ENCODE results near the gene ZBTB47.

Gene ZBTB47

DNA sequence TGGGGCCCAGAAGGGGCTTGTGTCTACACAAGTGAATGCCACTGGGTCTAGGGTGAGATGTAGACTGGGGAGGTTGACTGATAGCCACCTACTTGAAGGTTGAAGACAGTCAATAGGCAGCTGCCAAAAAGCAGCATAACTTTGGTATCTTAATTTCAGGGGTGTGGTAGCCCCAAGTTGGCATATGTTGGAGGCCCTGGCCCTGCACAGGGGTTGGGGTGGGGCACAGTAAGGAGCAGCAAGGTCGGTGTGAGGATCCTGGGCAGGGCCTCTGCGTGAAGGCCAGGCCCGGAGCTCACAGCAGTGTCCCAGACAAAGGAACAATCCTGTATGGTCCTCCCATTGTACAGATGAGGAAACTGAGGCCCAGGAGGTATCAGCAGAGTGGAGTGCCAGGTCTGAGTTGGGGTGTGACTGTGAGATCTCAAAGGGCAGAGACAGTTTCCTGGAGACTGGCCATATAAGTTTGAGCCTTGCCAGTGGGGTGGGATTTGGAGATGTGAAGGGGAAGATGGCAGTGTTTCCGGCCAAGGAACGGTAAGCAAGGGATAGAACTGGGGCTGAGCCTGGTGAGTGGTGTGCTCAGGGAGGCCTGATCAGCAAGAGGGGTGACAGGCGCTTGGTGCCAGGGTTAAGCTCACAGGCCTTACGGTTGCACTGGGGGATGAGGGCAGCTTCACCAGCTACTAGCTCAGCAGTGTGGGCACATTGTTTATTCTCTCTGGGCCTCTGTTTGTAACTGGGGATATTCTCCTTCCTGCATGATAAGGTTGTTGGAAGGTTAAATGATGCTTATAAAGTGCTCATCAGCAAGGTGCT lies 33.5 kb downstream of the ZBTB47 start:
- no peak for DNase-seq

DNA sequence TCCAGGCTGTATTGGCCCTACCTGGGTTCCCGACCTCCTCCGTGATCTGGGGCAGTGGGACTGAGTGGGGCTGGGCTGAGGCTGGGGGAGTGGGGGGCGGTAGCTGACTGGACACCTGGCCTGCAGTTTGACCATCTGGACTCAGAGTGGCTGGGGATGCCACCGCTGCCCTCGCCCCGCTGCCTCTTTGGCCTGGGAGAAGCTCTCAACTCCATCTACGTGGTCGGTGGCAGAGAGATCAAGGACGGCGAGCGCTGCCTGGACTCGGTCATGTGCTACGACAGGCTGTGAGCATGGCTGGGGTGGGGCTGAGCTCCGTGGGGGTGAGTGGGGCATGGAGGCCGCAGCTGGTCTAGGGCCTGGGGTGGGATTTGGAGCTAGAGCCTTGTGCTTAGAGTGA lies 34.5 kb downstream of the ZBTB47 start:
- no peak for DNase-seq

DNA sequence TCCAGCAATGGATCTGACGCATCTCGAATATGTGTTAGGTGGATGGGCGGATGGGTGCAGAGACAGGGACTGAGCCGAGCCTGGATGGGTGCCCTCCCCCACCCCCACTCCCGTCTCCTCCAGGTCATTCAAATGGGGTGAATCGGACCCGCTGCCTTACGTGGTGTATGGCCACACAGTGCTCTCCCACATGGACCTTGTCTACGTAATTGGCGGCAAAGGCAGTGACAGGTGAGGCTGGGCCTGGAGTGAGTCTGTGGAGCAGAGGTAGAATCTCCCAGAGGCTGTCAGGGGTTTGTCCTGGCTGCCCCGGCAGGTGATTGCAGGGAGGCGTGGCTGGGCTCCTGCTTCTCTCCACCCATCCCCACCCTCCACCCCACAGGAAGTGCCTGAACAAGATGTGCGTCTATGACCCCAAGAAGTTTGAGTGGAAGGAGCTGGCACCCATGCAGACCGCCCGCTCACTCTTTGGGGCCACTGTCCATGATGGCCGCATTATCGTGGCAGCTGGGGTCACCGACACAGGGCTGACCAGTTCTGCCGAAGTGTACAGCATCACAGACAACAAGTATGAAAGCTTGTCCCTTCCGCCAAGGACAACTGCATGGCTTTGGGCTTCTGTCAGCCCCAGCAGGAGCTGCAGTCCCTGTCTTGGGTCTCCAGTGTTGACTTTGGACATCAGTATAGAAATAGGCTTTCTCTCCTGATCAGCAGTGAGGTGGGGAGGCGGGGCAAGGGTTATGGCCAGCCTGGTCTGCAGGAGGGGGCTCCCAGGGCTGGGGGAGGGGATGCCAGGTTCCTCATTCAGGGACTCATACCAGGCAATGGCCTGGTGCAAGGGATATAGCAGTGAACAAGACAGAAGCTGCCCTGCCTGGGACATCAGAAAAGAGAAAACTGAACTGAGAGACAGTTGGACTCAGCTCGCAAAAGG lies 35.3 kb downstream of the ZBTB47 start:
- no peak for DNase-seq

DNA sequence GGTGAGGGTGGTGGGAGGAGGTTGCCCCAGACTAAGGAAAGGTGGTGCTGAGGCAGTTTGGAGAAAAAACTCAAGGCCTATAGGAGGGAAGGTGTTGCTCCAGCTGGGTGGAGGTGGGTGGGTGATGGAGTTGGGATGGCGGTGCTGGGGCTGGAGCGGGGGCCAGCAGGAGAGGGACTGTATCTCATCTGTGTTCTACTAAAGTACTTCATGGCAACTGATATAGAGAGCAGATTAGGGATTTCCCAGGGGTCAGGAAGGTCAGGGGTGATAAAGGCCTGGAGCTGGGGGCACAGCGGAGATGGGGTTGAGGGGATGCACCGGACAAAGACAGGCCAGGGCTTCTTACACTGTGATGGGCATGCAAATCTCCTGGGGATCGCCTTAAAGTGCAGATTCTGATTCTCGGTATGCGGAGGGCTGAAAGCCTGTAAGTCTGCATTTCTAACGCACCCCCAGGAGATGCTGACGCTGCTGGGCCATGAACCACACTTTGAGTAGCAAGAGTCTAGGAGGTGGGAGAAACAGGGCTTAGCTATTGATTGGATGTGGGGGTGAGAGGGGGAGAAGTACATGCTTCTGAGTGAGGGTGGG lies 36.0 kb downstream of the ZBTB47 start:
- DNase-seq: no peak

DNA sequence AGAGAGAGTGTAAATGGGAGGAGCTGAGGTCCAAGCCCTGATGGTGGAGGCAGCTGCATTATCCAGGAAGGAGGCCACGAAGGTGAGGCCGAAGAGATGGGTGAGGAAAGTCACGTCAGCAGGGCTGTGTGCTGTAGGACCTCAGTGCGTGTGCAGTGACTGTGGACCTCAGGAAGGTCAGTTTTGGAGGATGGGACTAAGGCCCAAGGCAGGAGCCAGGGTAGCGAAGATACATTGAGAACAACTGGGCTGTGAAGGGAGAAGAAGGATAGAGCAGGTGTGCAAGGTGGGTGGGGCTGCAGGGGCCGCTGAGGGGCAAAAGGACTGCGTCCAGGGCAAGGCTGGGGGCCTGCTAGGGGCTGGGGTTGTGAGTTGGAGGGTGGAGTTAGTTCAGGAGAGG lies 36.7 kb downstream of the ZBTB47 start:
- no peak for DNase-seq

DNA sequence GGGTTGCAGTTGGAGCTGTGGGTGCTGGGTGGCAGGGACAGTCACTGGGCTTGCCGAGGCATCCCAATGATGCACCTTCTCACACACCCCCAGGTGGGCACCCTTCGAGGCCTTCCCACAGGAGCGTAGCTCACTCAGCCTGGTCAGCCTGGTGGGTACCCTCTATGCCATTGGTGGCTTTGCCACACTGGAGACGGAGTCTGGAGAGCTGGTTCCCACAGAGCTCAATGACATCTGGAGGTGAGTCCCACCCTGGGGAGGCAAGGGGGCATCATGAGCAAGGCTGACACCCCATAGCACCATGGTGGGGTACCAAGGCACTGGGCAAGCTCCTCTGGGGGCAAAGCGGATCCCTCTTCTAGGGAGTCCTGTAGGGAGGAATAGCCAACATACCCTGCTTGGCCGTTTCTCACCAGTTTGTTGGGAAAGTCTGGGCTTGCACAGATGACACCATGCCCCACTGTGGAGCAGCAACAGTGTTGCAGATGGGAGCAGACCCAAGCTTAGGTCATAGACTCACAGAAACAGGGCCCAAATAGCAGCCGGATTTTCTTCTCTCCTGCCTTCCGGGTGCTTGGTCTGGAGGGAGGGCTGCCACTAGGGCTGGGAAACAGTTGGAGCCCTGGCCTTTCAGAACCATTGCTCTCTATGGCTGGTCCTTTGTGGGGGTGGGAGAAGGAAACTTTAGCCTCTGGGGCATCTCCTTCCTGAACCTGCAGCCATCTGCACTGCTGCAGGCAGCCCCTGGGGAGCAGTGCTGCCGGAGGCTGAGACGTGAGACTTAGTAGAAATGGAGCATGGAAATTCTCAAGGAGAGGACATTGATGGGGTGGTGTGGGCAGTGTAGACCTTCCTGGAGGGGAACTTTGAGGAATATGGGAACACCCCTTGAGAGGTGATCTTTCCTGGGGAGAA lies 37.5 kb downstream of the ZBTB47 start:
- DNase-seq: no peak

DNA sequence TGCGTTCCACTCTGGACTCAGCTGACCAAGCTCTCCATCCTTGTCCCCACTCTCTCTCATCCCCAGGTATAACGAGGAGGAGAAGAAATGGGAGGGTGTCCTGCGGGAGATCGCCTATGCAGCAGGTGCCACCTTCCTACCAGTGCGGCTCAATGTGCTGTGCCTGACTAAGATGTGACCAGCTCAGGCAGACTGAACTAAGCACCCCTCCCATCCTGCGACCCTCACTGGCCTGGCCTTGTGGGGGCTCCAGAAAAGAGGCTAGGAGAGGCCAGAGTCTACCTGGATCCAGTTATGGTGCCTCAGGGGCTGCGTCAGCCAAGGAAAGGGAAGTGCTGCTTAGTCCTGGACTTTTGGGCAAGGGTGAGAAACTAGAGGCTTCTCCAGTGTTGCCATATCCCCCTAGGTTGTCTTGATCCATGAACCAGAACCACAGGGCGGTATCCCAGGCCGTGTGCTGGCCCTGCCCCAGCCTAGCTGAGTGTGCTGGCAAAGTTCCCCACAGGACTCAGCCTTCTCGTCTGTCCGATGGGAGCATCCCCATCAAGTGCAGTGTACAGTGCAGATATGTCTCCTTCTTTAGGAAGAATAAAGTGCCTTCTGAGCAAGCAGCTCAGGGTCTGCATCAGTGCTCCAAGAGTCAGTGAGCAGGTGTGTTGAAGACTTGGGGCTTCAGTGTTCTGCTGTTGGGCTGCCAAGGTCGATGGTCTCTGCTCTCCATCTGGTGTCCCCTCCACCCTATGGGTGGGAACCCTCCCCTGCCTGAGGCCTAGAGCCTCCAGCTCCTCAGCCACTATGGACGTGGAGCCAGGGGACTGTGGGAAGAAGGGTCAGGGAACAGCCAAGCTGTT lies 38.5 kb downstream of the ZBTB47 start:
- no peak for DNase-seq

DNA sequence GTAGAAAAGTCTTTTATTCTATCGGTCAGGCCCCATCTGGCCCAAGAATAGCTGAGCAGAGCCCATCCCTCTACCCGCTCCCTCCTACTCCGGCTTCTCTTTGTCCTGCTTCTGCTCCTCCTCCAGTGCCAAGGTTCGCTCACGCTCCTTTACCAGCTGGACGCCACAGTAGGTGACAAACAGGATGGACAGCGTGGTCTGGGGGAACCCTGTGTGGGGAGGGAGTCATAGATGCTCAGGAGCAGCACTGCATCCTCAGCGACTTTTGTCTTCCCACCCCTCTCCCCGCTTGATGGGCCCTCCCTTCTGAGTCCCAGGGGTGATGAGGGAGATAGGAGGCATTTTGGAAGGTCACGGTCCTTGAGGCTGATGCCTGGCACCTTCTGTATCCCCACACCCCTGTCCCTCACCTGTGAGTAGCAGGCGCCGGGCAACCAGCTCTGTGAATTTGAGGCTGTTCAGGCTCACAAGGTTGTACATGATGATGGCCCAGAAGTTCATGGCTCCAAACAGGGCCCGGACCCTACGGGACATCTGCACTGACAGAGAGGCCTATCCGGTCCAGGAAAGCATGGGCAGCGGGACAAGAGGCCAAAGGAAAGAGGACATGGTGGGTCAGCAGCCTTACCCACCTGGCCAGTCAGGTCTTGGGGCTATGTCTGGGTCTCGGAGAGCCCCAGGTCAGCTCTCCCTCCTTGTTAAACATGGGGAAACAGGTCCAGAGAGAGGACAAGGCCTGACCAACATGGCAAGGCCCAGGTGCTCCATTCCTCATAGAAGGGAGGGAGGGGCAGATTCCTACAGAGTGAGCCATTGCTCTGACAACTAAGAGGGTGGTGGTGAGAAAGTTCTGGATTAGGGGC lies 39.4 kb downstream of the ZBTB47 start:
- DNase-seq: no peak

DNA sequence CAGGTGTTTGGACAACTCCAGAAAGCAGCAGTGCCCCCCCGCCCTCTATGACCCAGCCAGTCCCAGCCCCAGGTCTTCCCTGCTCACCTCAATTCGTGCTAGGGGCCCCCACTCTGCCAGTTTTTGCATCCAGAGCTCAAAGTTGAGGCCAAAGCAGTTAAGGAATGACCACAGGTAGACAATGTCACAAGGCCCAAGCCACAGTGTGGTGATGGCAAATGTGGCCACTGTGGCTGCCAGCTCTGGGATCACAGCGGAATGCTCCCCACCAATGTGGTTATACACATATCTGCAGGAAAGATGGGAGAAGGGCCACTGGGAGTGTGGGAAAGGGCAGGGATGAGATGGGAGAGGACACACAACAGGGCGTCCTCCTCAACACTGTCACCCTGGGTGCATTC lies 40.0 kb downstream of the ZBTB47 start:
- DNase-seq: no peak

DNA sequence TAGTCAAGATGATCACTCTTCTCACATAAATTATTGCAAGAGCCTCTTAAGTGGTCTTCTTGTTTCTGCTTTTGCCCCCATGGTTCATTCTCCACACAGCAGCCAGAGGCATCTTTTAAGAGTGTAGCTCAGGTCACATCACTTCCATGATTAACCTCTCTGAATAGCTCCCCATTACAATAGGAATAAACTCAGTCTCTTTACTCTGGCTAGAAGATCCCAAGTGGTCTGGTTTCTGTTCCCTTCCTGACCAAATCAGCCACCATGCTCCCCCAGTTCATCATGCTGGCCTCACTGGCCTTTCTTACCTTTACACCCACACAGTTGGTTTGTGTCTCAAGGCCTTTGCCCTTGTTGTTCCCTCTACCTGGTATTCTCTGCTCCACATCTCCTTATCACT lies 40.9 kb downstream of the ZBTB47 start:
- DNase-seq: no peak

DNA sequence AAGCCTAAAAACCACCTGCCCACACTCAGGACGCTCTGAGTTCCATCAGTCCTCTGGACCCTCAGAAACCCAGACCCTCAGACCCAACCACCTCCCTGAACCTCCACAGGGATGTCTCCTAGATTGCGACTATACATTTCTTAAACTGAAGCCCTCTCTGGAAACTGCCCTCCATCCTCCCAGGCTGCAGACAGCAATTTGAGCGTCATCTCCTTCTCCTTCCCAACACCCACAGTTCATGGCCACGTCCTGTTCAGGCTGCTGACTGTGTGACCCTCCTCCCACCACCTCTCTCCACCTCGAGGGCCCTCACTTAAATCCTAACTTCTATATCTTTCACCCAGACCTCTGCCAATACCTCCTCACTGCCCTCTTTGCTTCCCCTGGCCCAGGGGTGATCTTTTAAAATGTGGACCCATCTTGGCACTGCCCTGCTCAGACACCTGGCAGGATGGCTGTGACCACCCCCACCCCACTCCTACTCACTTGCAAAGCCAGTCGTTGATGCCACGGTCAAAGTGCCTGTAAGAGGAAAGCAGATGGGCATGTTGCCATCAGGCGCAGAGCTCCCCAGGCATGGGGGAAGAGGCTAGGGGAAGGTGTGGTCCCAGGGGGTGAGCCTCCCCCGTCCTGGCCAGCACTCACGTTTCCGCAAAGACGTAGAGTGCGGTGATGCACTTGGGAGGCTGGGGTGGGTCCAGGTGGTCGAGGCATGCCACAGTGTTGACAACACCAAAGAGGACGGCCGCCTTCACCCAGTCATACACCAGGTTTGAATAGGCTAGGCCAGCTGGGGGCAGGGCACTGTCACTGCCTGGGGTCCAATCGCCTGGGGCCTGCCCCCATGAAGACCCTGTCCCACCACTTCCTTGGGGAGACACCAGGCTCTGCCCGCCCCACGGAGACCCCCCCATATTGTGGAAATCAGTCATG lies 43.1 kb downstream of the ZBTB47 start:
- DNase-seq: no peak

DNA sequence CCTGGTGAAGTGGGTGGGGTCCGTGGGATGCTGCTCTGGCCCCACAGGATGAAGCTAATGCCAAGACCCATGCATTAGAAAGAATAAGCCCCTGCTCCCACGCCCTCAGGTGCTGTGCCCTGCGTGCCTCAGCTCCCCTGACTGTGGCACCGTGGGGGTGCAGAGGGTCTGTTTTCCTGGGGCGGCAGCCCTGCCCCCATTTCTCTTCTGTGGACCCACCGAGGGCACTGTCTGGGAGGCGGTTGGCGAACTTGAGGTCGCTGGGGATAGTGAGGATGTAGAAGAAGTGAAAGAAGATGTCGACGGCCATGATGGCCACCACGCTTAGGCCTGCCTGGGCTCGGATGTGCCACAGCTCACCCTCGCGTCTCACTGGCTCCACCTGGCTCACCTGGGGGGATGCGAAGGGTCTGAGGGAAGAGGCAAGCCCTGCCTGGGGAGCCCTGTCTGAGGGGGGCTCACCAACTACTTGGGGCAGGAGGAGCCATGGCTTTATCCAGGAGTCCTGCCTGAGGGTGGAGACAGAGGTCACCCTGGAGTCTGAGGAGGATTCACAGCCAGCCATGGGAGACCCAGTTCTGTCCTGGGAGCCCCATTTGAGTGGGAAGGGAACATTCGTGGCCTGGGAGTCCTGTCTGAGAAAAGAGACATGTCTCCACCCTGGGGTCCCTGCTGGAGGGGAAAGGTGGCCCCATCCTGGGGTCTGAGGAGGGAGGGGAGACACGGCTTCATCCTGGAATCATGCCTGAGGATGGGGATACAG lies 44.0 kb downstream of the ZBTB47 start:
- DNase-seq: no peak

DNA sequence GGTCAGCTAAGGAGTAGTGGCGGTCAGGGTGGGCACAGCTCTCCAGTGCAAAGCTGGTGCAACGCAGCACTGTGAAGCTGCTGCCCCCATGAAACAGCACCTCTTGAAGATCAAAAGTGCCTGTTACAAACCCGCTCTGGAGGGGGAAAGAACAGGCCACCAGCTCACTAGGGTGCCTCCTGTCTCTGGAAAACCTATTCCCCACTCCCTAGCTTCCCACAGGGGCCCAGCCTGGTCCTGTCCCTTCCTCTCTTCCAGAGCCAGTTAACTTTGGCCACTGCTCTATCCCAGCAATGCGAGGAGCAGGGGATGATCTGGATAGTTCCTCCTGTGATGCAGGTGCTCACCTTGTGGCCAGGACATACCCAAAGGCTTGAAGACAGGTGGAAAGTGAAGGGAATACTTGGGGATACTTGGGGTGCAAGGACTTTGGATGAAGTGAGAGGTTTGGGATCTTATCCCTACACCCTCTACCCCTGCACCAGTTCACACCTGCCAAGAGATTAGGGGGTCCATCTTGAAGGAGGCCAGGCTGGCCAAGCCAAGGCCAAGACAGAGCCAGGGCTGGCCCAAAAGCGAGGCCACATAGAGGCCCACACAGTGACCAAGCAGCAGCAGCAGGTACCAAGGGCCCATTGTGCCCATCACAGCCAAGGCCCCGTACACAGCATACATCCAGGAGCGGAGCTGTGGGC lies 44.9 kb downstream of the ZBTB47 start:
- no peak for DNase-seq

DNA sequence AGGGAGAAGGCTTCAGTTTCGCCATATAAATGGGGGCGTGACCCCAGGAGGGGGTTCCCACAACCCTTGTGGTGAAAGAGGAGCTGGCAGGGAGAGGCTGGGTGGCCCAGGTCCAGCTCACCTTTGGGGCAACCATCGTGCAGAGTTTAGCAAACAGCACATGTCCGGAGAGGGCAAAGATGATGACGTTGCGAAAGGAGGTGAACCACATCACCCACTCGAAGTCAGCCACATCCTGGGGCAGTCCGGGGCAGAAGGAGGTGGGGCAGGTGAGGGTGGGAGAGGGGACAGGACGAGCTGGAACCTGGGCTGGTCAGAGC lies 45.4 kb downstream of the ZBTB47 start:
- no peak for DNase-seq

DNA sequence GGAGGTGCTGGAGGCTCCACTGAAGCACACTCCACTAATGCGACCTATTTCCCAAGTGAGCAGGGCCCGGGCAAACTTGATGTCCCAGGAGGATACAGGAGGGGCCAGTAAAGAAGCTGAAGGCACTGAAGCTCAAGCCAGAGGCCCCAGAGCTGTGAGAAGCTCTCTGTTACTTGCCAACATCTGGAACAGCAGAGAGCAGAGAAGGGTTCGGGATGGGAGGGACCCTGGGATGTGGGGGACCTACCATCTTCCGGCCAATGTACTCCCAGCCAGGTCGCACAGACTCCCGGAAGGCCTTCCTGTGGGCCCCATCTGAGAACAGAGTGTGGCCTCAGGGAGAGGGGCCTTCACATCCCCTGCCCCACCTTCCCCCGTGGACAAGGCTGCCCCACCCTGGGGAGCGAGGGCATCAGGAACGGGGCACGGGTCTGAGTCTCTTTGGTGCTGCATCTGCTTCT lies 46.0 kb downstream of the ZBTB47 start:
- DNase-seq: no peak

DNA sequence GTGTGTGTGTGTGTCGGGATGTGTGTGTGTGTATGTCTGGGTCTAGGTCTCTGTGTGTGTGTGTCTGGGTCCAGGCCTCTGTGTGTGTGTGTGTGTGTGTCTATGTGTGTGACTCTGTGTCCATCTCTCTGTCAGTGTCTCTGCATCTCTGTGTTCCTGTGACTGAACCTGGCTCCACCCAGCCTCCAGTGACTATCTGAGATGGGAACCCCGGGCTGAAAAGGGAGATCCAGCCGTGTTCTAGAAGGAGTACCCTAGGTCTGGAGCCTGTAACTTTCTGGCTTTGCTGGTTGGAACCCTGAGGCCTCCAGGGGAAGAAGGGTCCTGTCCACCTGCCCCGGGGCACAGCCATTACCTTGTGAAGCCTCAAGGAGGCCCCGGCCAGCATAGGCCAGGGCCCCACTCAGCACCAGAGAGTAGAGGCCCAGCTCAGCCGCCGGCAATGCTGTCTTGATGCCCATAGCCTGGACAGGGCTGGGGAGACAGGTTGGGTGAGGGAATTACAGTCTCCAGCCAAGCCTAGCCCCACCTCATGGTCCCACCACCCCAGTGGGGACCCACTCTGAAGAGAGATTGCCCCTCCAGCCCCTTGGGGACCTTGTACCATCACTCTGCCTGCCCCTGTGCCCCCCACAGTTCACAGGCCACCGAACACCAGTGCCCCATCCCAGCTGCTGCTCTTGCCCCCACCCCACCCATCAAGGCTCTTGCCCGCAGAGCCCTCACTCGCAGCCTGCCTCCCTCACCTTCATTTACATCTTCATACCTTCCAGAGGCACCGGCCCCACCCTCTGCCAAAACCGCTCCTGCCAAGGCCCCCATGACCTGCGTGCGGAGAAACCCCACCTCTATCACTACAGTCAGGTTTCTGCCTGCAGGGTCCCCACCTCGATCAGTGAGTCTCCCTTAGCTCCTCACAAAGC lies 47.1 kb downstream of the ZBTB47 start:
- DNase-seq: no peak
